GM23338 (cell line): ENCODE results near the gene ORC3. TPM values are rescaled to one million over a fixed set of nuclear protein-coding genes. Genes with fewer than 3 reads are reported as not detected.
"Not testable (repeated sequence)": the region's sequence is repeated elsewhere in the genome, so short reads cannot be mapped to it uniquely, and the experiment has no call there.

Experiments
- ATAC-seq: fragments of 200-7000 bp; cut with Tn5 transposase; 3 replicates; pipeline ENCODE4 v1.9.1; 2020
- DNase-seq: peaks from one replicate; pipeline ENCODE4 v3.0.0-alpha.2; 2015; ENCODE audit warnings: low spot score
- H2AFZ ChIP-seq: fragments of 200-600 bp; sonication (generic); 2 replicates; pipeline ENCODE4 v1.8.0; 2016; ENCODE audit warnings: antibody characterized with exemption, mild to moderate bottlenecking, moderate library complexity
- H3F3A ChIP-seq: fragments of 200-600 bp; sonication (generic); replicated peaks from 2 replicates; pipeline ENCODE4 v1.8.0; 2017; ENCODE audit warnings: antibody characterized with exemption, mixed run types, low read depth
- H3K27ac ChIP-seq: fragments of 200-600 bp; sonication (generic); 2 replicates; pipeline ENCODE4 v1.6.1; 2016; ENCODE audit warnings: low read depth
- H3K27me3 ChIP-seq: fragments of 200-600 bp; sonication (generic); 2 replicates; pipeline ENCODE4 v1.8.0; 2016; ENCODE audit warnings: mild to moderate bottlenecking, mixed run types, moderate library complexity; ENCODE audit not compliant: insufficient read depth
- H3K36me3 ChIP-seq: fragments of 200-600 bp; sonication (generic); 2 replicates; pipeline ENCODE4 v1.8.0; 2016; ENCODE audit warnings: mild to moderate bottlenecking; ENCODE audit not compliant: insufficient read depth
- H3K4me1 ChIP-seq: fragments of 200-600 bp; sonication (generic); 2 replicates; pipeline ENCODE4 v1.8.0; 2016; ENCODE audit warnings: mild to moderate bottlenecking, moderate library complexity; ENCODE audit not compliant: insufficient read depth
- H3K4me2 ChIP-seq: fragments of 200-600 bp; sonication (generic); 2 replicates; pipeline ENCODE4 v1.7.1; 2017; ENCODE audit warnings: mixed run types
- H3K4me3 ChIP-seq: fragments of 200-600 bp; sonication (generic); 2 replicates; pipeline ENCODE4 v1.6.1; 2016; ENCODE audit warnings: mixed run types
- H3K79me2 ChIP-seq: fragments of 200-600 bp; sonication (generic); replicated peaks from 2 replicates; pipeline ENCODE4 v1.8.0; 2017; ENCODE audit warnings: mild to moderate bottlenecking; ENCODE audit not compliant: insufficient read depth
- H3K9me2 ChIP-seq: fragments of 200-600 bp; sonication (generic); 2 replicates; pipeline ENCODE4 v1.8.0; 2017; ENCODE audit not compliant: insufficient read depth
- H4K20me1 ChIP-seq: fragments of 200-600 bp; sonication (generic); replicated peaks from 2 replicates; pipeline ENCODE4 v1.8.0; 2017; ENCODE audit warnings: mild to moderate bottlenecking; ENCODE audit not compliant: insufficient read depth
- H3K27ac Mint-ChIP-seq: 2 replicates; pipeline ENCODE4 v1.8.0; 2020; ENCODE audit warnings: inconsistent platforms, mild to moderate bottlenecking, moderate library complexity, mixed read lengths
- H3K27me3 Mint-ChIP-seq: 3 replicates; pipeline ENCODE4 v1.8.0; 2022; ENCODE audit warnings: low read depth, mild to moderate bottlenecking, moderate library complexity, mixed read lengths, inconsistent platforms; ENCODE audit not compliant: insufficient read depth, poor library complexity
- H3K36me3 Mint-ChIP-seq: 3 replicates; pipeline ENCODE4 v1.8.0; 2021; ENCODE audit warnings: low read depth, mild to moderate bottlenecking, inconsistent platforms, moderate library complexity, mixed read lengths
- H3K4me1 Mint-ChIP-seq: 3 replicates; pipeline ENCODE4 v1.8.0; 2020; ENCODE audit warnings: mild to moderate bottlenecking, inconsistent platforms, mixed read lengths
- H3K4me3 Mint-ChIP-seq: 3 replicates; pipeline ENCODE4 v1.8.0; 2021; ENCODE audit warnings: moderate library complexity, mild to moderate bottlenecking, inconsistent platforms, mixed read lengths
- H3K9me3 Mint-ChIP-seq: 3 replicates; pipeline ENCODE4 v1.8.0; 2020; ENCODE audit warnings: moderate library complexity, mild to moderate bottlenecking, inconsistent platforms, mixed read lengths
- CREB1 ChIP-seq: fragments of 250-450 bp; sonication (Bioruptor Pico); IDR thresholded peaks from 2 replicates; pipeline ENCODE4 v1.5.0; 2020; ENCODE audit warnings: low read depth, mild to moderate bottlenecking, moderate library complexity
- EZH2 ChIP-seq: fragments of 200-600 bp; sonication (generic); IDR thresholded peaks from one replicate; pipeline ENCODE4 v1.8.0; 2017; ENCODE audit warnings: antibody characterized with exemption, mild to moderate bottlenecking, low read depth; ENCODE audit not compliant: unreplicated experiment
- EZH2phosphoT487 ChIP-seq: fragments of 200-600 bp; sonication (generic); IDR thresholded peaks from one replicate; pipeline ENCODE4 v1.8.1; 2018; ENCODE audit warnings: antibody characterized with exemption; ENCODE audit not compliant: unreplicated experiment
- JUNB ChIP-seq: IDR thresholded peaks from one replicate; pipeline ENCODE4 v1.6.1; 2016; ENCODE audit warnings: antibody characterized with exemption; ENCODE audit not compliant: unreplicated experiment
- NANOG ChIP-seq: IDR thresholded peaks from 2 replicates; pipeline ENCODE4 v1.6.1; 2016; ENCODE audit warnings: antibody characterized with exemption, borderline replicate concordance
- POLR2AphosphoS5 ChIP-seq: IDR thresholded peaks from 2 replicates; pipeline ENCODE4 v1.6.1; 2016; ENCODE audit warnings: antibody characterized with exemption, low read depth
- REST ChIP-seq: IDR thresholded peaks from one replicate; pipeline ENCODE4 v1.6.1; 2018; ENCODE audit warnings: antibody characterized with exemption; ENCODE audit not compliant: unreplicated experiment
- STAT1 ChIP-seq: IDR thresholded peaks from one replicate; pipeline ENCODE4 v1.6.1; 2016; ENCODE audit warnings: antibody characterized with exemption; ENCODE audit not compliant: unreplicated experiment
- ZNF114 ChIP-seq: fragments of 250-450 bp; sonication (Bioruptor Pico); IDR thresholded peaks from 2 replicates; pipeline ENCODE4 v1.5.0; 2020; ENCODE audit warnings: mild to moderate bottlenecking, moderate library complexity
- ZNF331 ChIP-seq: fragments of 250-450 bp; sonication (Bioruptor Pico); IDR thresholded peaks from 2 replicates; pipeline ENCODE4 v1.5.0; 2020; ENCODE audit warnings: low read depth, mild to moderate bottlenecking, moderate library complexity
- polyA plus RNA-seq: library from polyadenylated mRNA; unstranded; fragments of >200 nt; fragmentation: Nextera tagmentation; extraction: Ambion mirVana; gene quantifications from 2 replicates; pipeline ENCODE4 v1.2.1, GENCODE V29; 2016
- total RNA-seq: library from RNA; depleted of rRNA; stranded (reverse); fragments of >200 nt; shearing (Covaris generic); gene quantifications from 2 replicates; pipeline ENCODE4 v1.2.3, GENCODE V29; 2014
- TF ChIP-seq, protein P1 (sequence below): IDR thresholded peaks from 2 replicates; pipeline ENCODE4 v1.6.1; 2016; ENCODE audit warnings: antibody characterized with exemption

Gene ORC3
- total and polyA plus RNA-seq, 2 experiments from 2014 or later: 53.1 to 78.4 TPM

DNA sequence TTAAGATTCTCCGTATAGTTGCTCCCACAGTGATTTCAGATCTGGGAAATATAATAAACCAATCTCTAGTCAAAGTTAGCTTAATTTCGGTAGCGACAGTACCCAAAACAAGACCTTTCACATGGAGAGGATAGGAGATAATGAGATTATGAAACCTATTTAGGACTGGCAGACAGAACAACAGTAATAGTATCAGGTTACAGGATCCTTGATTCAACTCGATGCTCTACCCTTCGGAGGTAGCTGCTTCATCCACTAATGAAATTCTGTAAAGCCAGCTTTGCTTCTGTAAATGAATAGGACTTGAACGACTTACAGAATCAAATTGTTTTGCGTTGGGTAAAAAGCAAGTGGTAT lies 112.6 kb downstream of the ORC3 start:
- Histone ChIP-seq H3K4me1 (peaks cover 3% of the 10 kb centered on the region), H3K79me2 (peaks cover 44% of the 10 kb centered on the region), H3F3A (no peaks in the 10 kb centered on the region; the same call in 1 of the 2 replicates), H4K20me1 (peaks cover 15% of the 10 kb centered on the region), H3K27ac (peak overlapping the region; percentile 89), H3K4me2 (peak overlapping the region; percentile 72), H3K4me3 (peak overlapping the region; percentile 48), H3K36me3 (no peaks in the 10 kb centered on the region), H3K9me2 (no peaks in the 10 kb centered on the region), H2AFZ (no peak overlapping the region), H3K27me3 (no peaks in the 10 kb centered on the region)
- H3K27me3 Mint-ChIP-seq: peaks cover 9% of the 10 kb centered on the region
- peak overlapping the region; percentile 98 for H3K27ac Mint-ChIP-seq
- peak; percentile 74 for DNase-seq
- peaks cover 6% of the 10 kb centered on the region; the same call in 2 of the 3 replicates for H3K4me1 Mint-ChIP-seq
- peaks cover 18% of the 10 kb centered on the region for H3K36me3 Mint-ChIP-seq
- peaks cover 6% of the 10 kb centered on the region for H3K9me3 Mint-ChIP-seq
- ATAC-seq: peak; percentile 64
- no peak for TF ChIP-seq STAT1
- 0 out of 2 replicates have a peak, but pooled peaks have one; percentile 1 for TF ChIP-seq NANOG
- peak overlapping the region; percentile 99 for H3K4me3 Mint-ChIP-seq

DNA sequence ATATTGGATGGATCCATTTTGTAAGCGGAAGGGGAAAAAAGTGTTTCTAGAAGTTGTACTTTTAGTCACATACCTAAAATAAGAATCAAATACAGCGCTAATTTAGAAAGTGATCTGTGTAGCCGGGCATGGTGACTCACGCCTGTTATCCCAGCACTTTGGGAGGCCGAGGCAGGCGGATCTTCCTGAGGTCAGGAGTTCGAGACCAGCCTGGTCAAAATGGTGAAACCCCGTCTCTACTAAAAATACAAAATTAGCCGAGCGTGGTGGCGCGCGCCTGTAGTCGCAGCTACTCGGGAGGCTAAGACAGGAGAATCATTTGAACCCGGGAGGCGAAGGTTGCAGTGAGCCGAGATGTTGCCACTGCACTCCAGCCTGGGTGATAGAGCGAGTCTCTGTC lies 113.1 kb downstream of the ORC3 start:
- H3K27me3 Mint-ChIP-seq, DNase-seq, H3K36me3 ChIP-seq, H2AFZ ChIP-seq, H3K4me1 ChIP-seq, H3K4me1 Mint-ChIP-seq, H3F3A ChIP-seq, ATAC-seq, H3K9me2 ChIP-seq, H3K9me3 Mint-ChIP-seq, H3K27me3 ChIP-seq: not testable (repeated sequence)
- H3K36me3 Mint-ChIP-seq: peaks cover 18% of the 10 kb centered on the region
- Histone ChIP-seq H3K4me3 (peak overlapping the region; percentile 48), H3K79me2 (peaks cover 40% of the 10 kb centered on the region), H3K27ac (peak overlapping the region; percentile 89), H3K4me2 (peak overlapping the region; percentile 72), H4K20me1 (peaks cover 12% of the 10 kb centered on the region)
- peak overlapping the region; percentile 99 for H3K4me3 Mint-ChIP-seq
- H3K27ac Mint-ChIP-seq: peak overlapping the region; percentile 98

DNA sequence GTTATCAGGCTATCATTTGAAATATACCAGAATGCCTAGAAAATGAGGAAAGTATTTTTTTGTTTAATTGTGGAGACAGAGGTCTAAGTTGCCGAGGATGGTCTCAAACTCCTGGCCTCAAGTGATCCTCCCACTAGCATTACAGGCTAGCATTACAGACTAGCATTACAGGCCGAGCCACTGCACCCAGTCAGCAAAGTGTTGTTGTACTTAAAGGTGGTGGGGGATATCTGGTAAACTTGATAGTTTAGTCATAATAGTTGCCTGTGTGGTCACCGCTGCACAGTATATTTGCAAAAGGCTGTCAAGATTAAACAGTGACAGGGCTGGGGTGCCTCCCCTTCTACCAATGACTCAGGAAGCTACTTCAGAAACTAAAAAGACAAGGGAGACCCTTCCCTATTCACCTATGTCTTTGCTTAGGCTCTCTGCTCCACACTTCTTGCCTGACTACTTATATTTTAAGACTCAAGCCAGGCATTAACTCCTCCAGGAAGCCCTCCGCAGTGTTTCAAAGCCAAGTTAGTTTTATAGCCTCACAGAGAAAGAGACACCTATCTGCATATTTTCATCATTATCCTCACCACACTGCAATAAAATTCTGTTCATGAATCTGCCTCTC lies 115.2 kb downstream of the ORC3 start:
- no peak for ATAC-seq
- peaks cover 9% of the 10 kb centered on the region for H3K27me3 Mint-ChIP-seq
- H3F3A ChIP-seq: no peaks in the 10 kb centered on the region; the same call in 1 of the 2 replicates
- no peak overlapping the region for H3K4me2 ChIP-seq
- H3K36me3 ChIP-seq: no peaks in the 10 kb centered on the region
- peaks cover 5% of the 10 kb centered on the region for H4K20me1 ChIP-seq
- H3K9me3 Mint-ChIP-seq: peaks cover 9% of the 10 kb centered on the region
- no peak overlapping the region for H3K4me3 Mint-ChIP-seq
- no peak overlapping the region for H3K27ac ChIP-seq
- no peaks in the 10 kb centered on the region; the same call in 1 of the 2 replicates for H3K4me1 ChIP-seq
- H3K9me2 ChIP-seq: no peaks in the 10 kb centered on the region
- H3K4me1 Mint-ChIP-seq: peaks cover 2% of the 10 kb centered on the region; the same call in 2 of the 3 replicates
- H3K36me3 Mint-ChIP-seq: peaks cover 10% of the 10 kb centered on the region
- TF ChIP-seq JUNB (no peak), ZNF331 (no peak), POLR2AphosphoS5 (no peak), REST (no peak), NANOG (no peak), EZH2phosphoT487 (no peak), STAT1 (no peak), EZH2 (no peak), CREB1 (CRISPR knock-in tag) (no peak), ZNF114 (CRISPR knock-in tag) (no peak)
- TF ChIP-seq, protein P1, sequence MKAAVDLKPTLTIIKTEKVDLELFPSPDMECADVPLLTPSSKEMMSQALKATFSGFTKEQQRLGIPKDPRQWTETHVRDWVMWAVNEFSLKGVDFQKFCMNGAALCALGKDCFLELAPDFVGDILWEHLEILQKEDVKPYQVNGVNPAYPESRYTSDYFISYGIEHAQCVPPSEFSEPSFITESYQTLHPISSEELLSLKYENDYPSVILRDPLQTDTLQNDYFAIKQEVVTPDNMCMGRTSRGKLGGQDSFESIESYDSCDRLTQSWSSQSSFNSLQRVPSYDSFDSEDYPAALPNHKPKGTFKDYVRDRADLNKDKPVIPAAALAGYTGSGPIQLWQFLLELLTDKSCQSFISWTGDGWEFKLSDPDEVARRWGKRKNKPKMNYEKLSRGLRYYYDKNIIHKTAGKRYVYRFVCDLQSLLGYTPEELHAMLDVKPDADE: no peak
- no peak overlapping the region for H3K27ac Mint-ChIP-seq
- no peaks in the 10 kb centered on the region for H3K27me3 ChIP-seq
- H3K79me2 ChIP-seq: peaks cover 18% of the 10 kb centered on the region
- H3K4me3 ChIP-seq: no peak overlapping the region
- H2AFZ ChIP-seq: 0 out of 2 replicates have a peak overlapping the region, but pooled peaks have one; percentile 20
- no peak for DNase-seq
